Thyroid gland (tissue), 4 donors: ENCODE results near the gene OPTC. TPM values are rescaled to one million over a fixed set of nuclear protein-coding genes. Genes with fewer than 3 reads are reported as not detected.

Source experiments
- DNase-seq, 2 donors: peaks; one replicate each; pipeline ENCODE4 v3.0.0-alpha.2; 2019
- H3K27ac ChIP-seq, 3 donors: fragments of 200-600 bp; sonication (generic); 1 replicate in 2 of 3; 2 replicates in 1 of 3; pipeline ENCODE4 v1.5.1; 2016 to 2019; ENCODE audit warnings: mild to moderate bottlenecking in 1 of 3, moderate library complexity in 1 of 3
- H3K27me3 ChIP-seq: fragments of 200-600 bp; sonication (generic); one replicate; pipeline ENCODE4 v1.5.1; 2019
- H3K36me3 ChIP-seq, 2 donors: fragments of 200-600 bp; sonication (generic); one replicate each; pipeline ENCODE4 v1.5.1; 2016 to 2019
- H3K4me1 ChIP-seq, 2 donors: fragments of 200-600 bp; sonication (generic); one replicate each; pipeline ENCODE4 v1.5.1; 2017 to 2019
- H3K4me3 ChIP-seq, 3 donors: fragments of 200-600 bp; sonication (generic); replicated peaks in 1 of 3; 1 replicate in 2 of 3; 2 replicates in 1 of 3; pipeline ENCODE4 v1.5.1; 2016; ENCODE audit warnings: mild to moderate bottlenecking in 1 of 3
- H3K9me3 ChIP-seq: fragments of 200-600 bp; sonication (generic); one replicate; pipeline ENCODE4 v1.5.1; 2017
- CTCF ChIP-seq, 6 experiments: fragments of 200-600 bp in 3 of 6; fragments of 450-650 bp in 3 of 6; sonication (generic) in 3 of 6; IDR thresholded peaks; one replicate each; pipeline ENCODE4 v1.5.1; 2016 to 2019; ENCODE audit warnings: antibody characterized with exemption in 6 of 6, mild to moderate bottlenecking in 2 of 6, inconsistent platforms in 1 of 6, moderate library complexity in 1 of 6
- POLR2A ChIP-seq, 2 donors: fragments of 450-650 bp; IDR thresholded peaks; one replicate each; pipeline ENCODE4 v1.6.1; 2017; ENCODE audit warnings: antibody characterized with exemption in 2 of 2, mild to moderate bottlenecking in 2 of 2, moderate library complexity in 1 of 2
- WGBS, 2 donors: methylation state at CpG; one replicate each; pipeline ENCODE4 v1.1.5; 2017; 5-methylcytosine and 5-hydroxymethylcytosine counted together
- intact Hi-C: fragments of 100-400 bp; cut with DNase I; formaldehyde crosslinking; loops from one replicate; pipeline ENCODE4 v1.15.1; 2023
- total RNA-seq, 4 donors: library from RNA; depleted of rRNA; stranded (reverse); fragments of >200 nt; gene quantifications; one replicate each; pipeline ENCODE4 v1.2.3, GENCODE V29; 2016

Gene OPTC
- total RNA-seq, 4 donors from 2014 or later = not detected

- Histone ChIP-seq H3K9me3 (no peaks in the 10 kb centered on the region), H3K4me1 (peaks cover 5 to 15% of the 10 kb centered on the region in 2 donors), H3K27ac (peak overlapping the region in 2 of 3 donors; percentile 52 to 77), H3K4me3 (no peak overlapping the region), H3K27me3 (no peaks in the 10 kb centered on the region), H3K36me3 (no peaks in the 10 kb centered on the region)
- intact Hi-C loops = loop anchor here (10.0 kb wide), 1 partner anchor 118 kb away; the partner anchor contains the start of gene ATP2B4
- peak; percentile 59 to 78 for DNase-seq
- 43 to 59% methylated on average over 6 of the region's 6 CpGs for WGBS, 2 donors
- no peak for TF ChIP-seq CTCF (IDR thresholded peaks at IDR 0.05)
- no peak for TF ChIP-seq POLR2A (IDR thresholded peaks at IDR 0.05)
Measured at GRCh38 chr1:203506858-203507626, 13.1 kb downstream of the OPTC start.

DNA sequence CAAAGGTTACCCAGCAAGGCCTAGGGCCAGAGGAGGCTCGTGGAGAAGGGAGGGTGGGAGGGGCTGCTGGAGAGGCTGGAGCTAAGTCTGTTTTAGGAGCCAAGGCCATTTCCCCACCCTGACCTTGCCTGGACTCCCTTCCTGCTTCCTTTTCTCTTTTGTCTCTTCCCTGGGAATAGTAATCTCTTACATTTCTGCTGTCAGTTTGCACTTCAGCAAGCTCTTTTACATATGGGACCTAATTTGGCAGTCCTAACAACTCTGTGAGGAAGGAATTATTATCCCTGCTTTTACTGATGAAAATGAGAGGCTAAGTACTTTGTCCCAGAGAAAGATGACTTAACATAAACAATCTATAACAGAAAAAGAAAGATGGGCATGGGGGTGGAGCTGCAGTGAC, 13.8 kb downstream of the OPTC start:
- TF ChIP-seq CTCF (IDR thresholded peaks at IDR 0.05) (no peak), POLR2A (IDR thresholded peaks at IDR 0.05) (no peak)
- Histone ChIP-seq H3K27me3 (no peaks in the 10 kb centered on the region), H3K9me3 (no peaks in the 10 kb centered on the region), H3K4me1 (peaks cover 5 to 20% of the 10 kb centered on the region in 2 donors), H3K27ac (peak overlapping the region in 2 of 3 donors; percentile 52 to 77), H3K36me3 (no peaks in the 10 kb centered on the region), H3K4me3 (no peak overlapping the region)
- no peak for DNase-seq
- intact Hi-C loops = loop anchor here (10.0 kb wide), 1 partner anchor 117 kb away; the partner anchor contains the start of gene ATP2B4
- WGBS, 2 donors = 45 to 60% methylated on average over 1 of the region's 1 CpG

DNA sequence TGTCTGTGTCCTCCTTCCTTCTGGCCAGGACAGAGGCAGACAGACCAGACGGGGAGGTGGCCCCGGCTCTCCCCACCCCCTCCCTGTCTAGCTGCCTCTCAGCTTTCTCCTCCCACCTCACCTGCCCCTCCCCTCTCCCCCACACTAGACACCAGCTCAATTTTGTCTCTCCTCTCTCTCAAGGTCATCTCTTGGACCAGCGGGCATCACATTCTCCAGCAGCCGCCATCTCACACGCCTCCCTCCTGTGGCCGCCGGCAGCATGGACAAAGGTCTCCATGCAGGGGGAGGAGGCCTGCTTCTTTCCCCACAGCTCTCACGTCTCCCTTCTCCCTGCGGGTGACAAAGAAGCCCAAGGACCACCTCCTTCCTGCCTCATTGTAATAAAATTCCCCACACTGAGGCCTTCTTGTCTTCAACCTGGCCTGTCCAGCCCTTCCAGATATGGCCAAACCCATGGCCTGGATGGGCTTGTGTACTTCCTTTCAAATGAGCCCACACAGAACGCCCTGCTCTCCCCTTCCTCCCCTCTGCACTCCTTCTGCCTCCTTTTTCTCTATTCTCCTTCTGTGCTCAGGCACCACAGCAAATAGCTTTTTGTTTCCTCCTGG, 14.6 kb downstream of the OPTC start:
- H3K9me3 ChIP-seq = no peaks in the 10 kb centered on the region
- no peaks in the 10 kb centered on the region for H3K36me3 ChIP-seq
- H3K27me3 ChIP-seq = no peaks in the 10 kb centered on the region
- 82 to 85% methylated on average over 10 of the region's 10 CpGs for WGBS, 2 donors
- H3K4me3 ChIP-seq = no peak overlapping the region
- no peak for DNase-seq
- peaks cover 5 to 28% of the 10 kb centered on the region in 2 donors for H3K4me1 ChIP-seq
- H3K27ac ChIP-seq = no peak overlapping the region
- TF ChIP-seq POLR2A (IDR thresholded peaks at IDR 0.05) (no peak), CTCF (IDR thresholded peaks at IDR 0.05) (no peak)
- intact Hi-C loops = loop anchor here (10.0 kb wide), 1 partner anchor 116 kb away; the partner anchor contains the start of gene ATP2B4

- no peak for DNase-seq
- Histone ChIP-seq H3K4me1 (peaks cover 5 to 28% of the 10 kb centered on the region in 2 donors), H3K36me3 (no peaks in the 10 kb centered on the region), H3K4me3 (no peak overlapping the region), H3K27me3 (no peaks in the 10 kb centered on the region), H3K9me3 (no peaks in the 10 kb centered on the region), H3K27ac (no peak overlapping the region)
- 81 to 95% methylated on average over 1 of the region's 1 CpG for WGBS, 2 donors
- intact Hi-C loops = loop anchor here (10.0 kb wide), 1 partner anchor 116 kb away; the partner anchor contains the start of gene ATP2B4
- TF ChIP-seq POLR2A (IDR thresholded peaks at IDR 0.05) (no peak), CTCF (IDR thresholded peaks at IDR 0.05) (no peak)
Measured at GRCh38 chr1:203509135-203509534, 15.2 kb downstream of the OPTC start.

GRCh38 chr1:203511513-203511912, 17.6 kb downstream of the OPTC start:
- H3K27me3 ChIP-seq = no peaks in the 10 kb centered on the region
- 73 to 83% methylated on average over 6 of the region's 6 CpGs for WGBS, 2 donors
- TF ChIP-seq POLR2A (IDR thresholded peaks at IDR 0.05) (no peak), CTCF (IDR thresholded peaks at IDR 0.05) (no peak)
- H3K9me3 ChIP-seq = no peaks in the 10 kb centered on the region
- no peak overlapping the region for H3K4me3 ChIP-seq
- no peak overlapping the region for H3K27ac ChIP-seq
- peaks cover 5 to 28% of the 10 kb centered on the region in 2 donors for H3K4me1 ChIP-seq
- H3K36me3 ChIP-seq = no peaks in the 10 kb centered on the region
- intact Hi-C loops = no loop called here
- DNase-seq = no peak
